ENCODE results near the gene TTC7B.

TTC7B gene

DNA sequence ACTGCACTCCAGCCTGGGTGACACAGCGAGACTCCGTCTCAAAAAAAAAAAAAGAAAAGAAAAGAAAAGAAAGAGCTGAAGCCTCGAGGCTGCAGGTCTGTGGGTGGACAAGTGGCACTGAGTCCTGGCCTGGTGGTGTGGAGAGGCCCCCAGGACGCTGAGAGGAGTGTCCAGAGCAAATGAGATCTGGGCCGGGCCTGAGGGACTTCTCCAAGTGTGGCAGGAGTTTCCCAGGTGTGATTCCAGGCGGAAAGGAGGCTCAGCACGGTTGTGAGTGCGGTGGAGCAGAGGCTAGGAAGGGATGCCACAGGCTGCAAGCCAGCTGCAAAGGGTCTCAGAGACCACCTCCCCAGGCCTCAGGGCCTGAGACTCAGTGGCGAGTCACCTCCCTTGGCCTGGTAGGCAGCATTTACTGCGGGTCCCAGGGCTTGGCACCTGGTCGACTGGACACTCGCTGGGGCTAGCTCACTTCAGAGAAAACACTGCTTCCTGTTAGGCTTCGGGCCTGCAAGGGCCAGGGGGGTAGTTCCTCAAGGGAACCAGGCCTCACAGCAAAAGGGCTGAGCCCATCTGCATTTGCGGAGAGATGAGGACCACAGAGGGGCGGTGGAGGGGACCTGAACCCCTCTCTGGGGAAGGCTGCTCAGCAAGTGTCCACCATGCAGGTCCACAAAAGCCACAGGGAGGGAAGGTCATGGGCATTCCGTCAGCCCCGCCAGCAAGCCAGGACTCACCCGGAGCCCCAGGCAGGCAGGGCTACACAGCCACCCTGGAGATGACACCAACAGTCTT lies 11.7 kb downstream of the TTC7B start:
- DNase-seq, result no peak

- no peak for DNase-seq
Measured at GRCh38 chr14:90803249-90803648, 13.0 kb downstream of the TTC7B start.

GRCh38 chr14:90799420-90799819 lies 16.8 kb downstream of the TTC7B start:
- no peak for DNase-seq

DNA sequence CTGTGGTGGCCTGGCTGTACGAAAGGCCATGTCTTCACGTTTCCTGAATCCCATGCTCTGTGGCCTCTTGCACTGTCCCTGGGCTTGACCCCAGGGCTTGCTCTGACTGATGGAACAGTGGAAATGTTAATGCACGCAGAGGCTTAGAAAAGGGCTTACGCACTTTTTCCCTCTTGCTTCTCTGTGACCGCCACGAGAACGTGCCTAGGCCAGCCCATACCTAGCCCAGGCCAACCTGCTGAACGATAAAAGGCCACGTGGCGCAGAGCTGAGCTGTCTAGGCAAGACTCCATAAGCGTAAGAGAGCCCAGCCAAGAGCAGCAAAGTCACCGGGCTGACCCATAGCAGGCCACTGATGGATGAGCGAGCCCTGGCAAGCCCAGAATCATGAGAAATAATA lies 18.3 kb downstream of the TTC7B start:
- DNase-seq, result no peak

DNA sequence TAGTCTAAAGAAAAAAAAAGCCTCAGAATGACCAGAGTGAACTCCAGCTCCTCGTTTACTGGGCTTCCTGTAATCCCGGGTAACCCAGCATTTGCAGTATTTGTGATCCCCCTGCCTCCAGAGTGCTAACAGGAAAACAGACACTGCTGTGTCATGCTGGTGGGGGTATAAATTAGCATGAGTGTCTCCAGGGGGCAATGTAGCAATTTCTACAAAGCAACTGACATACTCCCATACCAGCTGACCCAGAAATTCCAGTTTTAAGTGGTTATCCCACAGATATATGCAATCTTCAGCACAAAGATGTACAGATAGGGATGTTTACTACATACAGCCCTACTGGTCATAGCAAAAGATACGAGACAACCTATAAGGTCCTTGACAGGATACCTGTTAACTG lies 18.8 kb downstream of the TTC7B start:
- peak; percentile 69 to 78 (median 77) for DNase-seq

DNA sequence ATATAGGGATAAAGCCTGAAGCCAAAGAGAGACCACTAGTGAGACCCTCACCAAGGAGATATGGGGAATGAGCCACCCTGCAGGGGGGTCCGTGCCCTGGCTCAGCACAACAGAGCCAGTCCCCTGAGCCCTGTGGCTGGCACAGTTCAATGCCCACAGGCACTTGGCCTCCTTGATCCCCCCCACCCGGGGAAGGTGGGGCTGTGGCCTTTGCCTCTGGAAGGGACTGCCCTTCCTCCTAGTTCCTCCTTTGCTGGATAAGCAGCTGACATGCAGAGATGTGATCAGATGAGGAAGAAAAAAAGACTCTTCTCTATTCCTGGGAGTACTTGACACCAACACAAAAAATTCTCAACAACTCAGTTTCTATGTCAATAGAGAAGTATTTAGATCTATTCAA lies 19.9 kb downstream of the TTC7B start:
- peak; percentile 80 to 85 (median 82) for DNase-seq

GRCh38 chr14:90795744-90796143 lies 20.5 kb downstream of the TTC7B start:
- peak; percentile 68 to 82 (median 77) for DNase-seq

DNA sequence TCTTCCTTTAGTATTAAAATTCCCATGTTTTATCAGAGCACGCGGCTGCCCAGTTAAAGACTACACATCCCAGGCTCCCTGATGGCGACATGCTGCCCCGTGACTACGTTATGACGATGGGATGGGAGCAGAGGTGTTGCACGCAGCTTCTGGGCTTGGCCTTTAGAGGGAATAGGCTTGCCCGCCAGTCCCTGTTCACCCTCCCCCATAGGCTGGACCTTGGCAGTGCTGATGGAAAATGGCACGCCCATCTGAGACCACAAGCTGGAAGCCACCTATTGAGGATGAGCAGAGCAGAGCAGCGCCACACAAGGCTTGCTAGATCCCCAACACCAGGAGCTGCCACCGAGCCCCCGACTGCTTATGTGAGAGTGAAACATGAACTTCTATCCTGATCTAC lies 24.7 kb downstream of the TTC7B start:
- no peak for DNase-seq

GRCh38 chr14:90788031-90788430 lies 28.2 kb downstream of the TTC7B start:
- DNase-seq, result peak; percentile 81 to 83 (median 82)

GRCh38 chr14:90785876-90786450 lies 30.3 kb downstream of the TTC7B start:
- no peak for DNase-seq

DNA sequence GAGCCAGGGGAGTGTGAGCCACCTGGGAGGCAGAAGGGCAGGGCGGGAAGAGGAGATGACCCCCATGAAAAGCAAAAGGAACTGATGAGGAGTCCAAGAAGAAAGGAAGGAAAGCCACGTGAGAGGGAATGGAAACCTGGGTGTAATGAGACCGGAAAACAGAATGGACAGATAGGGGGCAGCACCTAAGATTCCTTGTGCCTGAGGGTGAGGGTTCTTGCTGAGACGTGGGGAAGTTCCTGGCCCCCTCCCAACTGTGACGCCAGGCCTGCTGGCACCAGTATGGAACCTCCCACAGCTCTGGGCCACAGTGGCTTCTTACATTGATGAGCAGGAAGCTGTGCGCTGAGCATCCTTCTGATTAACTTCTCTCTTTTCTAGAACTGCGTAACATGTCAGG lies 30.8 kb downstream of the TTC7B start:
- peak; percentile 57 to 90 (median 89) for DNase-seq

GRCh38 chr14:90784621-90785270 lies 31.5 kb downstream of the TTC7B start:
- DNase-seq, result no peak

GRCh38 chr14:90783344-90783743 lies 32.9 kb downstream of the TTC7B start:
- no peak for DNase-seq

- DNase-seq, result no peak
Measured at GRCh38 chr14:90782892-90783291, 33.3 kb downstream of the TTC7B start.

GRCh38 chr14:90781876-90782275 lies 34.4 kb downstream of the TTC7B start:
- DNase-seq, result no peak

- no peak for DNase-seq
Measured at GRCh38 chr14:90781344-90781761, 34.9 kb downstream of the TTC7B start.

DNA sequence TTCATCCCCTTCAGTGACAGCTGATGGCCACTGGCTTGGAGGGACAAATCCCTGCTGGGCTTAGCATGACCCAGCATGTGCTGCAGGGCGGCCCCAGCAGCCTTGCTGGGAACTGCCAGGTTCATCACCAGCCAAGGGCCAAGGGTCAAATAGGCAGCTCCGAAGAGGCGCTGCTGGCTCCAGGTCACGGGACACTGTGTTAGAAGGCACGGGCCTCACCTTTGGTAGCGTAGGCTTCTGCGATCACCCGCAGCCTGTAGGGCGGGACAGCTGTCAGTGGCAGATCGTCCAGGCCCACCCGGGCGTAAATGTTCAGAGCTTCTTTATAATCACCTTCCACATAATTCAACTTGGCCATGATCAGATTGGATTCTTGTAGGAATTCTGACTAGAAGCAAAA lies 35.7 kb downstream of the TTC7B start:
- DNase-seq, result no peak

DNA sequence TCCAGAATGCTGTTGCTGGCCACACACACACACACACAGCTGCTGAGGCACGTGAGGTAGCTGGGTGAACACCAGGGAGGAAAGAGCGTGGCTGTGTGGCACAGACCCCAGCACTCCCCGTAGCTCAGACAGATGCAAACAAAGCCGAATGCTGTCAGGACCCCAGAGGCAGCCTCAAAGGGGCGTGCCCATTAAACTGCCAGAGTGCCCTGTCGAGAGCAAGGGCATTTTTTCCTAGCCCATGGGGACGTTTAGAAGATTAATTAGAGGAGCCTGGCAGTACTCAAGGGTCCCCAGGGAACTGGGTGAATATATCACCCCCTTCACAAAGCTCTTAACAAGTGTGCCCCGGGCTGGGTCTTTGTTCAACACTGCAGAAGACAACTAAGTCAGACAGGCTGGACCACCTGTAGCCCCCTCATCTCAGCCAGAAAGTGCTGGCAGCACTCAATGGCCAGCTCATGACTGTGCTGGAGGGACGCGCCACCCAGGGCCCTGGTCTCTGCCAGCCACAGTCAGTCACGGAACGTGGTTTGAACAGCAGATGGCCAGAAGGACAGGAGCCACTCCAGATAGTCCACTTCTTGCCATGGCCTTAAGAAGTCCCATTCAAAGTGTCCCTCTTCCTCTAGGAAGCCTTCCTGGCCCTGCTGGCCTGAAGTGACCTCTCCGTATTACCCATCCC lies 37.5 kb downstream of the TTC7B start:
- no peak for DNase-seq

GRCh38 chr14:90777830-90778485 lies 38.3 kb downstream of the TTC7B start:
- no peak for DNase-seq

DNA sequence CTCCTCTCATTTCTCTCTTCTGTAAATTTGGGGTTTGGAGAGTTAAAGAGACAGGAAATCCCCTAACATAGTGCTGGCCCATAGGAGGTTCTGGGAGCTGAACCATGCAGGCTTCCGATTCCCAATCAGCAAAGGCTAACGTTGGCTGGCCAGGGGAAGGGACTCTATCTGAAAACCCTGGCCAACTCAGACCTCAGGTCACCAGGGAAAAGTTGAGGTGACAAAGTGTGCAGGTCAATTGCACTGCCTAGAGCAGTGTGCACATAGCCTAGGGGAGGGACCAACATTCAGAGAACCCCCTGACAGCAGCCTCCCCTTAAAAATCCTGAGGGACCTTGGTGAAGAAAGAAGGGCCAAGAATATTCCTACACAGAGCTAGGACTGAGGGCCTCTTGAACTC lies 38.9 kb downstream of the TTC7B start:
- DNase-seq, result no peak

GRCh38 chr14:90775441-90775840 lies 40.8 kb downstream of the TTC7B start:
- no peak for DNase-seq

- no peak for DNase-seq
Measured at GRCh38 chr14:90774316-90774715, 41.9 kb downstream of the TTC7B start.

- DNase-seq, result no peak
Measured at GRCh38 chr14:90773705-90774104, 42.5 kb downstream of the TTC7B start.
